AG04450 (cell line): ENCODE data around the gene RNF123. TPM values are rescaled to one million over a fixed set of nuclear protein-coding genes. Genes with fewer than 3 reads are reported as not detected.

ENCODE experiments used
- CTCF ChIA-PET: fragments of 300-600, 350-600 bp; formaldehyde crosslinking; extraction: SDS; loops from one replicate; lab custom pipeline; 2022; ENCODE audit warnings: antibody characterized with exemption, inconsistent platforms; lab: Charles Lee
- POLR2A ChIA-PET: fragments of 350-600 bp; formaldehyde crosslinking; extraction: SDS; loops from one replicate; lab custom pipeline; 2021; ENCODE audit warnings: antibody characterized with exemption, inconsistent platforms; lab: Yijun Ruan, JAX
- DNase-seq: peaks from one replicate; pipeline ENCODE4 v3.0.0-alpha.2; 2011; ENCODE audit warnings: low read depth, low spot score
- H3K27ac ChIP-seq: one replicate; pipeline ENCODE4 v1.5.1; 2012; ENCODE audit warnings: low read depth, low read length, control low read depth
- H3K27me3 ChIP-seq: one replicate; pipeline ENCODE4 v1.6.0; 2012; ENCODE audit warnings: low read length; ENCODE audit not compliant: control insufficient read depth, insufficient read depth
- H3K4me3 ChIP-seq: 2 replicates; pipeline ENCODE4 v1.5.1; 2011; ENCODE audit warnings: mild to moderate bottlenecking, low read depth, low read length, control low read depth
- H3K9me3 ChIP-seq: 2 replicates; pipeline ENCODE4 v1.5.1; 2012; ENCODE audit warnings: low read length; ENCODE audit not compliant: control insufficient read depth, insufficient read depth
- polyA plus RNA-seq: library from polyadenylated mRNA; depleted of rRNA; stranded (reverse); fragments of >200 nt; gene quantifications from 2 replicates; pipeline ENCODE4 v1.2.3, GENCODE V29; 2011
- TF ChIP-seq, protein P1 (sequence below): IDR thresholded peaks from 2 replicates; pipeline ENCODE4 v1.5.1; 2011; ENCODE audit warnings: low read depth, low read length, control low read depth, inconsistent platforms

RNF123 gene
- polyA plus RNA-seq, 1 experiment, result 22.9 TPM

DNA sequence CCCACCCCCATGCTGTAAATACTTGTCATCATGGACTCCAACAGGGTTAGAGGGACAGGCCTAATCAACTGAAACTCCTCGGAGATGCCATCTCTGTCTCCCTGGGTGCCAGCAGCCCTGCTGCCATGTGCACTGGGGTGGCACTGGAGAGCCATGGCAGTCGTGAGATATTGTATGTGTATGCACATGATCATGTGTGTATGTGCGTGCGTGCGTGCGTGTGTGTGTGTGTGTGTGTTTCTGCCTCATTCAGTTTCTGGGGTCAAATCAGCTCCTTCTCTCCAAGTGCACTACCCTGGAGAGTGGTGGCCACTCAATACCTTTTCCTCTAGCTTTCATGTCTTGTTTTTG lies 18.4 kb upstream of the RNF123 start:
- CTCF ChIA-PET, result interaction anchor here (0.6 to 3.3 kb wide), 11 partner anchors 14 to 172 kb away, joined by 3 to 208 read pairs (median 4); no protein-coding TSS in a partner anchor
- Histone ChIP-seq H3K4me3 (no peak overlapping the region), H3K9me3 (peaks cover 12% of the 10 kb centered on the region), H3K27me3 (peaks cover 5% of the 10 kb centered on the region), H3K27ac (no peak overlapping the region)
- TF ChIP-seq, protein P1, sequence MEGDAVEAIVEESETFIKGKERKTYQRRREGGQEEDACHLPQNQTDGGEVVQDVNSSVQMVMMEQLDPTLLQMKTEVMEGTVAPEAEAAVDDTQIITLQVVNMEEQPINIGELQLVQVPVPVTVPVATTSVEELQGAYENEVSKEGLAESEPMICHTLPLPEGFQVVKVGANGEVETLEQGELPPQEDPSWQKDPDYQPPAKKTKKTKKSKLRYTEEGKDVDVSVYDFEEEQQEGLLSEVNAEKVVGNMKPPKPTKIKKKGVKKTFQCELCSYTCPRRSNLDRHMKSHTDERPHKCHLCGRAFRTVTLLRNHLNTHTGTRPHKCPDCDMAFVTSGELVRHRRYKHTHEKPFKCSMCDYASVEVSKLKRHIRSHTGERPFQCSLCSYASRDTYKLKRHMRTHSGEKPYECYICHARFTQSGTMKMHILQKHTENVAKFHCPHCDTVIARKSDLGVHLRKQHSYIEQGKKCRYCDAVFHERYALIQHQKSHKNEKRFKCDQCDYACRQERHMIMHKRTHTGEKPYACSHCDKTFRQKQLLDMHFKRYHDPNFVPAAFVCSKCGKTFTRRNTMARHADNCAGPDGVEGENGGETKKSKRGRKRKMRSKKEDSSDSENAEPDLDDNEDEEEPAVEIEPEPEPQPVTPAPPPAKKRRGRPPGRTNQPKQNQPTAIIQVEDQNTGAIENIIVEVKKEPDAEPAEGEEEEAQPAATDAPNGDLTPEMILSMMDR, result no peak
- POLR2A ChIA-PET, result interaction anchor here (1.2 kb wide), 1 partner anchor 131 kb away, joined by 5 read pairs; no protein-coding TSS in a partner anchor
- no peak for DNase-seq

DNA sequence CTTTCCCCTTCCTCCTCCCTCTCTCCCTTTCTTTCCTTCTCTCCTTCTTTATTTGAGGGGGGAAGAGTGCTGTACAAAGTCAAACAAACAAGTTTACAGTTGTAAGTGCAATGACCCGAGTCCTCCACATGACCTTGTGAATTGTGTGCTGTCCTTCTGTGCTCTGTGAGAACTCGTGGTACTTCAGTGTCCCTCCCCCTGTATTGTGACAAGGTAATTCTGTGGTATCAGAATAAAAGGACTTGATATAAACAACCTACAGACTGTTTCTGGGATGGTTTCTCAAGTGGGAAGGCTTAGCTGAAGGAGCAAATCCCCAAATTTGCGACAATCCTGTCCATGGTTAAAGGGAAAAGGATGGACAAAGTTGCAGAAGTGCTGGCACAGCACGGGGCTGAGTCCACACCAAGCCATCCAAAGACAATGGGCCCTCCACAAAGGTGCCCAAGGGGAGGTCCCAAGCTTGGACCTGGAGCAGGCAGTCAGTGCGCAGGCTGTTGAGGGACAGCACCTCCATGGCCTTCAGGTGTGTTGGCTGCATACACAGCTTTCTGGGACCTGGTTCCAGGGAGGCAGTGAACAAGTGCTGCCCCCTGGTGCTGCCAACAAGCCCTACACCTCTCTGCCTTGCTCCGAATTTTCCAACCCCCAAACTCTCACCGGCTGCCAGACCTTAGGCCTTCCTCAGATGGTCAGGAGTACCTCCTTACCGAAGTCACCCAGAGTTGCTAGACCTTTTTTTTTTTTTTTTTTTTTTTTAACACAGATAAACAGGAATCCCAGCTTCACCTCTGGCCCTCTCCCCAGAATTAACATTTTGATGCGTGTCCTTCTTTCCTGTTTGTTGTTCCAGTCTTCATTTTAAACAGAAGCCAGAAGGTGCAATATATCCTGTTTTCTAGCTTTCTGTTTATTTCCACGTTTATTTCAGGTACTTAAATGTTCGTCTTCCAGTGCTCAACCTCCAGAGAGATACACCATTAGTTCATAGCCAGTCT lies 17.8 kb upstream of the RNF123 start:
- peak; percentile 15 for DNase-seq
- Histone ChIP-seq H3K27me3 (peaks cover 5% of the 10 kb centered on the region), H3K27ac (no peak overlapping the region), H3K9me3 (peaks cover 12% of the 10 kb centered on the region), H3K4me3 (no peak overlapping the region)
- POLR2A ChIA-PET, result interaction anchor here (1.0 to 1.2 kb wide), 2 partner anchors 48 to 132 kb away, joined by 3 to 5 read pairs; partner anchors contain the start of gene AMIGO3
- CTCF ChIA-PET, result interaction anchor here (0.6 to 3.3 kb wide), 24 partner anchors 14 to 1224 kb away, joined by 3 to 208 read pairs (median 4); no protein-coding TSS in a partner anchor
- TF ChIP-seq, protein P1, result peak; percentile 88

DNA sequence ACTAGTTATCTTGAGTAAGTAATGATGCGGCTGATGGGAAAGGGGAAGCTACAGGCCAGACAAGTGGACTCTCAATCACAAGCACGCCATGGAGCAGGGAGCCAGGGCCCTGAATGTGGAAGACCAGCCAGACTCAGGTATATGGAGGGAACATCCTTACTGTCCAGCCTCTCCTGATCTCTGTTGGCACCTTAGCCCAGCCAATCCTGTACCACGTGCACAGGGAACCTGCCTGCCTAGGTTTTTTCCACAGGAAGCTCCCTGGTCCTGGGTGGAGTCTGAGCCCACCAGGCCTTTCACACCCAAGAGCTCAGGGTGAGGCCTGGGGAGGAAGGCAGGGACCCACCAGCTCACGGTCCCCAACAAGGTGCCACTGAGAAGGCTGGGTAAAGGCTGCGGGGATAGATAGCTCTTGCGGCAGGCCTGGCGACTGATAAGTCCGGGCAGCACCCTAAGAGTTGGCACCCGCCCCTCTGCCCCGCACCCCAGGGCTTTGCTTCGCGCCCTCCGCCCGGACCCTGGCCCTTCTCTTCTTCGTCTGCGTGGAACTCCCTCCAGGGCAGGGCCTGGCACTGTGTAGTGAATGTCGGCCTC lies 16.1 kb upstream of the RNF123 start:
- ChIA-PET CTCF (interaction anchor here (0.6 to 3.3 kb wide), 7 partner anchors 135 to 582 kb away, joined by 3 to 208 read pairs (median 4); no protein-coding TSS in a partner anchor), POLR2A (interaction anchor here (0.6 to 1.9 kb wide), 3 partner anchors 40 to 340 kb away, joined by 3 to 11 read pairs (median 3); no protein-coding TSS in a partner anchor)
- H3K4me3 ChIP-seq, result peak overlapping the region; percentile 81
- H3K27ac ChIP-seq, result peak overlapping the region; percentile 97
- no peaks in the 10 kb centered on the region for H3K27me3 ChIP-seq
- peaks cover 12% of the 10 kb centered on the region for H3K9me3 ChIP-seq
- TF ChIP-seq, protein P1, result no peak
- DNase-seq, result no peak

DNA sequence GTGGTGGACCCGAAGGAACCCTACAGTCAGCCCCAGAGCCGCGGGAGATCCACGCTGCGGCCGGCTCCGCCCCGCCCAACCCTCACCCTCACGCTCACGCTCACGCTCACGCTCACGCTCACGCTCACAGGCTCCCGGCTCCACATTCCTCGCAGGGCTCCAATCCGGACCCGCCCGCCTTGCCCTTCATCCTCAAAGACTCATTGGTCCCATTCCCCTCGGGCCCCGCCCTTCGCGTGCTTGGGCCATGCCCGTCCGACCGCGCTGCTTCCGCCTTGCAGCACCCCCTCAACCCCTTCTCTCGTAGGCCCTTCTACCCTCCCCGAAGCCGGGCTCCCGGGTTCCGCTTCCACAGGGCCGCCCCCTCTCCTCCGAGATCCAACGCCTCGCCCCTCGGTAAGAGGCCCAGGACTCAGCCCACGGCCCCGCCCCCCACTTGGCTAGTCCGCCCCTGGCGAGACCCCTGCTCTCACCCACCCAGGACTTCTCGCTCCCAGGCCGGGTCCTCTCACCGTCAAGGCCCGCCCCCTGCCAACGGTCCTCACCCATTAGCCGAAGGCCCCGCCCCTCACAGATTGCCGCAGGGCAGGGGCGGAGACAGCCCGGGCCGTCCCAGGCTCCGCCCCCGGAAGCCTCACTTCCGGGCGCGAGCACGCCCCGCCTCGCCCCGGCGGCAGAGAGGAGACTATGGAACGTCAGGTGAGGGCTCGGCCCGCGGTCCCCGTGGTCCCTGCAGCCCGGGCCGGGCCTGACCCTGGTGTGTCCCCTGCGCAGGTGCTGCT lies 15.5 kb upstream of the RNF123 start, which contains the start of gene APEH:
APEH (plus strand) TSS at position 637 of the 782 bp plus-strand sequence; CDS start at position 688, 51 bp downstream.
- peak within 1 kb of the TSS; percentile 97 for H3K27ac ChIP-seq
- POLR2A ChIA-PET, result interaction anchor here (1.9 kb wide), 1 partner anchor 134 kb away, joined by 11 read pairs; no protein-coding TSS in a partner anchor
- peaks cover 12% of the 10 kb centered on the region for H3K9me3 ChIP-seq
- H3K27me3 ChIP-seq, result no peaks in the 10 kb centered on the region
- TF ChIP-seq, protein P1, result no peak
- peak; percentile 93 for DNase-seq
- CTCF ChIA-PET, result interaction anchor here (1.4 to 3.3 kb wide), 2 partner anchors 135 to 140 kb away, joined by 5 to 208 read pairs; no protein-coding TSS in a partner anchor
- peak within 1 kb of the TSS; percentile 81 for H3K4me3 ChIP-seq
